AG20443 (cell line): ENCODE measurements around the gene EDEM3.
"Not testable (repeated sequence)": the region's sequence is repeated elsewhere in the genome, so short reads cannot be mapped to it uniquely, and the experiment has no call there.

Experiments used
- DNase-seq: peaks from one replicate; pipeline ENCODE4 v3.0.0; 2012; ENCODE audit warnings: low spot score, mixed read lengths

Gene EDEM3

GRCh38 chr1:184754476-184755225 lies at the start of gene EDEM3:
EDEM3 (minus strand) TSS chr1:184754858; CDS start chr1:184754646, 212 bp downstream.
- peak; percentile 98 for DNase-seq

DNA sequence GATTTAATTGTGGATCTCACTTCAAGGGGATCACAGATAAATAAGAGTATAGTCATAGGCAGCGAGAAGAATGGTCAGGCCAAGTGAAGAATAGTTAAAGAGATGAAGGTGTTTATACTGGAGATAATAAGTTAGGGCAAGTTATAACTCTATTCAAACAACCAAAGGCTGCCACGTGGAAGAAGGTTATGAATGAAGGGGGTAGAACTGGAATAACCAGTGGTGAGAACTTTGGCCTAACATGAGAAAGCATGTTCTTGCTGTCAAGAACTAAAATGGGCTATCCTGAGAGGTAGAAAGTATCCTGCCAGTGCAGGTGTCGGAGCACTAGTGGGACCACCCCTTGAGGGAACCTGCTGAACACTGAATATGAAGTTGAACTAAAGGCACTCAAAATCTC lies 49.6 kb upstream of the EDEM3 start:
- DNase-seq: no peak

- no peak for DNase-seq
Measured at GRCh38 chr1:184803180-184803492, 48.5 kb upstream of the EDEM3 start.

DNA sequence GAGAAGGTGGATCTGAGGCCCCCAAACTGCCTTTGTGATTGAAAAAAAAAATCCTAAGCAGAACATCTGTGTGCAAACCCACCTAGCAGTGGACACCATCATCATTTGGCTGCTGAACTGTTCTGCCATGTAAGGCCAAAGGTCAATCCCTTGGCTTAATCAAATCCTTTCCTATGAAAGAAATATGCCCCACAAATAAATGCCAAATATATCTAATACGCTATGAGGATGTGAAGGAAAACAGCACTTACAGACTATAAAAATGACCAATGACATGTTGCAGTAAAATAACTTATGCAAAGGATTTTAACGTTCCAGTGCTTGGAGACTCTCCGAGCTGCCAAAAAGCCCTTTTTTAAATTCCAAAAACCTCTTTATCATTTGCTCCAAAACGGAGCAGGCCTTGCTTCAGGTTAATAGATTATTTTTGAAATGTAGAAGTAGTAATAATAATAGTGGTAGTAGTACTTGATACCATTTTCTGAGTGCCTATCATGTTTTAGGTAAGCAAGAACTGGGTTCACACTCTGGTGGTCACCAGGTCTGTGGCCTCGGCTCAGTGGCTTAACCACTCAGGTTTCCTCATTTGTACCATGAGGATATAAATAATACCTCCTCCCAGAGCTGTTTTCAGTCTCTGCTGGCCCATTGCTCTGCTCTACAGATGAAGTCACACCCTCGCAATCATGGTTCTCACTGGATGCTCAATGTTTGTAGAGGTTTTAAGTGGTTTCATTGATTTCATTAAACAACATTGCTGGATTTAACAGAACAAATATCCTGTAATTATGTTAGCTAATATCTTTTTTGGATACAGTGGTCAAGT lies 47.9 kb upstream of the EDEM3 start:
- DNase-seq: no peak

GRCh38 chr1:184801503-184801902 lies 46.8 kb upstream of the EDEM3 start:
- peak; percentile 17 for DNase-seq

DNA sequence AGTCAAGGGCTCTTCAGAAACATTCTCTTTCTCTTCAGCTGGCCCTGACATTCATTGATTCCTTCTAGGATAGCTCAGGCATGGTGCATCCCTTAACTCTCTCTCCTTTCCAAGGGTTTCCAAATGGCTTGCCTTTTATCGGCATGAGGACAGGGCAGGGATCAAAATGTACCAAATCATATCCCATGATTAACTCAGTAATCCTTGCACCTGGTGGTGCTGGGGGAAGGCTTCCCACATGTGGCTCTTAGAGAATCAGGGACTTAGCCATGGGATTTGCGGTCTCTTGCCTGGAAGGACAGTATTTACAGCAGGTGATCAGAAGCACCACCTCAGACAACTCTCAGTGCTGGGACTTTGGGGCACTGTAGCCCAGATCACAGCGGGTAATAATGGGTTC lies 46.2 kb upstream of the EDEM3 start:
- DNase-seq: no peak

DNA sequence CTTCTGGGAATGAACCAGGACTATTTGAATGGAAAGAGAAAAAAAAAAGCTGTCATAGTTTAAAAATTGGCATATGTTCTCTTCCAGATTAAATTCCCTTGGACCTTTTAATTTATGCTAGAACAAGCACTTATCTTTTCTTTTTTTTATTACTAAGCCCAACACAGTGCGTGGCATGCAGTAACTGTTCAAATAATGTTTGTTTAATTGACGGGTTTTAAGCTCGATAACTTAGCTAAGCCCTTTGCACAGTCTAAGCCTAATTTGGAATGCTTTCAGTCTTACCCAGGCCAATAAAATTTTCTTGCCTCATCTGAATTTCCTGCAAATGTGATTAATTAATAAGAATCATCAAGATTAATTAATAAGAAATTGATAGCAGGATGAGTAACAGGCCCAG lies 39.3 kb upstream of the EDEM3 start:
- DNase-seq: no peak

DNA sequence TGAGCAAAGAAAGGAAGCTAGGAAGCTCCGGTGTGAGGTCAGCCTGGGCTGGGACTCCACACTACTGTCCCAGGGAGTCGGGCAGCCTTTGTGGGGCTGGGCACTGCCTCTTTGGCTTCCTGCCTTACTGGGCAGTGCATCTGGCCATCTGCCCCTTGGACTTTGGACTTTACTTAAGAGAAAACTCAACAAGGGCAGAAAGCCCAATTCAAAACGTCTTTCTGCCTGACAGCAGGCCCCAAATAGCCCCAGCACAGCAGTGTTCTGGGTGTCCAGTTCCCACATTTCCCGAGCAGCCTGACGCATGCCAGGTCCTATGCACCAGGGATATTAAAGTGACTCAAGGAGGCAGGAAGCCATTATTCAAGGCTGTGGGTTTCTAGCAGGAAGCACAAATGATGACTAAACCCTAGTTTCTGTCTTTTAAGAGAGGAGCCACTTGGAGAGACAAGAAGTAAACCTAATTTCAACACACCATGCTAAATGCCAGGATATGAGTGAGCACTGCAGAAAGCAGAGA lies 37.9 kb upstream of the EDEM3 start:
- DNase-seq: peak; percentile 90

- DNase-seq: peak; percentile 14
Measured at GRCh38 chr1:184791550-184791900, 36.9 kb upstream of the EDEM3 start.

- no peak for DNase-seq
Measured at GRCh38 chr1:184790642-184791549, 36.2 kb upstream of the EDEM3 start.

DNA sequence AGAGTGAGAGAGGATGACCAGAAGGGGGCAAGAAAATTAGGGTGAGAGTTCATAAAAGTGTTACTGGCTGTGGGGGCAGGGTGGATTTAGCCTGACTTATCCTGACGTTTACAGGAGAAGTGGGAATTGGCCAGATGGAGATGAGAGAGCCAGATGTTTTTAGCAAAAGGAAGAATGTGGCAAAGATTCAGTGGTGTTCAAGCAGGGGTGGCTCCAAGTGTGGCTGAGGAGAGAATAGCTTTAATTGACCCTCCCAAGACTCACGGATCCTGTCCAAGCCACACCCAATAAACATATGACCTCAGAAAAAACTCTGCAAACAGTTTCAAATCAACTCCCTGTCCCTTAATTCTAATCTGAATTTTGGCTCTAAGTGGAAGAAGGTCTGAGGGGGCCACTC lies 35.2 kb upstream of the EDEM3 start:
- peak; percentile 56 for DNase-seq

DNA sequence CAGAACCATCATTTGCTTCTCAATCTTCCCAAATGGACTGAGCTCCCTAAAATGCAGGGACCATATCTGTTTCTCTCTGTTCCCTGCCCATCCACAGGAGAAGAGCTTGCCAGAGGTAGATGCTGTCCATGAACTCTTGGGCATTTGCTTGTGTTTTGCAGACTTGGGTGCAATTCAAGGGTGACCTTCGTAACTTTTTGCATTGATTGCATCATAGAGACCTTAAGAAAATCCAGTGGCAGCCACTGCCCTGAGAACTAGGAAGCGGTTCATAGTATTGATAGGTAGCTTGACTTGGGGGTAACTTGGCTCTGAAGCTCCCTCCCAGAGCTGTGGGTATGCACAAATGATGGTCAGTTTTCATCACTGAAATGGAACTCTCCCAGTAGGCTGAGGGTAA lies 34.3 kb upstream of the EDEM3 start:
- DNase-seq: no peak

GRCh38 chr1:184785529-184785928 lies 30.9 kb upstream of the EDEM3 start:
- no peak for DNase-seq

DNA sequence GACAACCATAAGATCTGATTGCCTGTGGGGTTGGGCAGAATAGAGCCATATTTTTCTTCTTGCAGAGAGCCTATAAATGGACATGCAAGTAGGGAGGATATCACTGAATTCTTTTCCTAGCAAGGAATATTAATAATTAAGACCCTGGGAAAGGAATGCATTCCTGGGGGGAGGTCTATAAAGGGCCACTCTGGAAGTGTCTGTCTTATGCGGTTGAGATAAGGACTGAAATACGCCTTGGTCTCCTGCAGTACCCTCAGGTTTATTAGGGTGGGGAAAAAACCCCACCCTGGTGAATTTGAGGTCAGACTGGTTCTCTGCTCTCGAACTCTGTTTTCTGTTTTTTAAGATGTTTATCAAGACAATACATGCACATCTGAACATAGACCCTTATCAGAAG lies 29.1 kb upstream of the EDEM3 start:
- not testable (repeated sequence) for DNase-seq

DNA sequence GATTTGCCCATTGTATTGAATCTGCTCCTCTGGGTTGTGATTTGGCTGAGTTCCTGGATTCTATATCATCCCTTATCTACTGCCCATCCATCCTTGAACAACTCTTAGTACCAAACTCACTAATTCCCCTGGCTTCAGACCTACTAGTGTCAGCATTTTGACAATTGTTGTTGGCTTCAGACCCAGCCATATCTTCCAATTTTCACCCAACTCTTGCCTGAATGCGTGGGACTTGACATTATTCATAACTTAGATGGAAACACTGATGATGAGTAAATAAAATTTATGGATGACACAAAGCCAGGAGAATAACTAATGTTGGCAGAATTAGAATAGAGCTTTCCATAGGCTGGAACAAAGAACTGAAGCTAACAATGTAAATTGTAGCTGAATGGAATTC lies 27.3 kb upstream of the EDEM3 start:
- DNase-seq: no peak

GRCh38 chr1:184775885-184776284 lies 21.2 kb upstream of the EDEM3 start:
- DNase-seq: no peak

DNA sequence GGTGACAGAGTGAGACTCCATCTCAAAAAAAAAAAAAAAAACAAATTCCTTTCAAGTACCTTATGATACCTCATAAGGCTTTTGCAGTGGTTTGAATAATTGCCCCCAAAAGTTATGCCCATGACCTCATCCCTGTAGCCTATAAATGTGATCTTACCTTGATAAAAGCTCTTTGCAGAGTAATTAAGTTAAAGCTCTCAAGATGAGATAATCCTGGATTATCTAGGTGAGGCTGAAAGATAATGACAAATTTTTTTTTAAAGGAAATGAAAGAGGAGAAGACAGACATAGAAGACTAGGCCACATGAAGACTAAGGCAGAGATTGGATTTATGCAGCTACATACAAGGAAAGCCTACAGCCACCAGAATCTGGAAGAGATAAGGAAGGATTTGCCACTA lies 20.7 kb upstream of the EDEM3 start:
- no peak for DNase-seq

GRCh38 chr1:184773762-184774320 lies 19.2 kb upstream of the EDEM3 start:
- no peak for DNase-seq

DNA sequence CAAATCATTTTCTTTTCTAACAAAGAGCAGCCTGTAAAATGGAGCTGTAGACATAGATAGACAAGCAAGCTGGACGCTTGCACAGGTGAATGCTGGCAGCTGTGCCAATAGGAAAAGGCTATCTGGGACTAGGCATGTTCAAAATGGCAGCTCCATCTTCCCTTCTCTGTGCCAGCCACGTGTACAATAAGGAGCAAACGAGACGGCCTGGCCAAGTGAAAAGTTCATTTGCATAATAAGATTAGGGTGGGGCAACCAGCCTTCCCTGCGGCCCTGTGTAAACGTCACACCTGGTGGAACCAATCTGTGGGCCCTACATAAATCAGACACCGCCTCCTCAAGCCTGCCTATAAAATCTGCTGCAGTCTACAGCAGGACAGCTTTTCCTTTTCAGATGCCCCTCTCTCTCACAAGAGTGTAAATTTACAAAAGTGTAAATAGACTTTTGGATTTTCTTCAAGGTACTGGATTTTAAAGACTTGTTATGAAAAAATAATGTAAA lies 16.6 kb upstream of the EDEM3 start:
- DNase-seq: no peak

GRCh38 chr1:184770181-184770979 lies 15.7 kb upstream of the EDEM3 start:
- no peak for DNase-seq

- DNase-seq: no peak
Measured at GRCh38 chr1:184769241-184769640, 14.6 kb upstream of the EDEM3 start.
